ENCODE data around the gene RPS26.

Gene RPS26

DNA sequence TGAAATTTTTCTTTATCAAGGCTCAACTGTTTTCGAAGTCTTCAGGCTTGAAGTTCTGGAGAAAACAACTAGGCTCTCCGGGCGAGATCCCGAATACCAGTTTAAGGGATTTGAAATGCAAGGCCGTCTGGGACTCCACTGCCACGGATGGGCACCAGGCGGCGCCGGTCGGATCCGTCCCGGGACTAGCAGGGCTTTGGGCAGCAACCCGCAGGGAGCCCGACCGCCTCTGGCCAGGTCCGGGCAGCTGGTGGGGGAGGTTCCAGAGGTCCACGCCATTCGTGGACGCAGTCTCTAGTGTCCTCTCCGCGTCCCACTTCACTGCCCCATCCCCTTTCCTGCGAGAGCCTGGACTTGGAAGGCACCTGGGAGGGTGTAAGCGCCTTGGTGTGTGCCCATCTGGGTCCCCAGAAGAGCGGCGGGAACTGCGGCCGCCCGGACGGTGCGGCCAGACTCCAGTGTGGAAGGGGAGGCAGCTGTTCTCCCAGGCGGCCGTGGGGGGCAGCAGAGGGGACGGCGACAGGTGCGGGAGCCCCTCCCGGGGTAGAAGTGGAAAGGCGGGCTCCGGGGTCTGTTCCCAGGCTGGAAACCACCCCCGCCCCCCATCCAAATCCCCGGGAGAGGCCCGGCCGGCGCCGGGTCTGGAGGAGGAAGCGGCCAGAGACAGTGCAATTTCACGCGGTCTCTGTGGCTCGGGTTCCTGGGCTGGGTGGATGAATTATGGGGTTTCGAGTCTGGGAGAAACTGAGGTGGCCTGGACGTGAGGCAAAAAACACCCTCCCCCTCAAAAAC lies 37.4 kb downstream of the RPS26 start:
- DNase-seq (ENCODE audit: low read depth): peak; percentile 25

DNA sequence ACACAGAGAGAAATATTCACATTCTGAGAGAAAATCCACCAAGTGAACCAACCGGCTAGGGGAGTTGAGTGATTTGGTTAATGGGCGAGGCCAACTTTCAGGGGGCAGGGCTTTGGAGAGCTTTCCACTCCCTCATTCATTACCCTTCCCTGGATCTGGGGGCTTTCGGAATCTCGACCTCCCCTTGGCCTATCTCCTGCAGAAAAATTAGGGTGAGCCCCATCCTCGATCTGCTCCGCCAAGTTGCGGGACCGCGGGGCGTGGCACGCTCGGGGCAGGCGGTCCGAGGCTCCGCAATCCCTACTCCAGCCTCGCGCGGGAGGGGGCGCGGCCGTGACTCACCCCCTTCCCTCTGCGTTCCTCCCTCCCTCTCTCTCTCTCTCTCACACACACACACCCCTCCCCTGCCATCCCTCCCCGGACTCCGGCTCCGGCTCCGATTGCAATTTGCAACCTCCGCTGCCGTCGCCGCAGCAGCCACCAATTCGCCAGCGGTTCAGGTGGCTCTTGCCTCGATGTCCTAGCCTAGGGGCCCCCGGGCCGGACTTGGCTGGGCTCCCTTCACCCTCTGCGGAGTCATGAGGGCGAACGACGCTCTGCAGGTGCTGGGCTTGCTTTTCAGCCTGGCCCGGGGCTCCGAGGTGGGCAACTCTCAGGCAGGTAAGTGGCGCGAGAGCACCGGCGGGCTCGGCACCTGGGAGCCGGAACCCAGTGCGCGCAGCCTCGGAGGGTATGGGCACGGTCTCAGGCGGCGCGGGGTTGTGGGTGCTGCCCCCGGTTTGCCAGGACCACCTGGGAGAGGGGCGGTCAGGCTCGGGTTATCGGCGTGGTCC lies 38.2 kb downstream of the RPS26 start, which contains the start of gene ERBB3:
ERBB3 (plus strand) TSS at position 443 of the 833 bp plus-strand sequence; CDS start at position 579, 136 bp downstream.
- DNase-seq (ENCODE audit: low read depth): peak; percentile 50

DNA sequence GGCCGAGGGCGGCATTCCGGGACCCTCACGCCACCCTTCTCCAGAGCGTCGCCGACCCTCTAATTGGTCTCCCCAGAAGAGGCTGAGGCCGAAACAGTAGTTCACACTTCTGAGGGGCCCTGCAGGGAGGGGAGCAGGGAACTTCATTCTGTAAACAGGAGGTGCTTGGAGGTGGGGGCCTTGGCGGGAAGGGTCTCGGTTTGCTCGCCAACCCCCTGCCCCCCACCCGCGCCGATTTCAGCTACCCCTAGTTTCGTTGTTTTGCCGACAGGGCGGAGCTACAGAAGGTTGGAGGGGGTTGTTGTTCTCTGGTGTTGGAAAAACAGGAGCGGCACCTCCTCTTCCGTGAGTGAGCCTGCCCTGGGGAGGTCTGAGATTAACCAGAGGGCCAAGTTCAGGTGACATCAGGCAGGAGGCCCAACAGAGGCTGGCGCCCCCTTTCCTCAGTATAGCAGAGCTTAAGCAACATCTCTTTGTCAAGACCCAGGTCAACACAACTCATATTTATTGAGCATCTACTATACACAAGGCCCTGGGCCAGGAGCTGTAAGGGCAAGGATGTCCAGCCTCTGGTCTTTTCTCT lies 38.9 kb downstream of the RPS26 start:
- no peak for DNase-seq (ENCODE audit: low read depth)

DNA sequence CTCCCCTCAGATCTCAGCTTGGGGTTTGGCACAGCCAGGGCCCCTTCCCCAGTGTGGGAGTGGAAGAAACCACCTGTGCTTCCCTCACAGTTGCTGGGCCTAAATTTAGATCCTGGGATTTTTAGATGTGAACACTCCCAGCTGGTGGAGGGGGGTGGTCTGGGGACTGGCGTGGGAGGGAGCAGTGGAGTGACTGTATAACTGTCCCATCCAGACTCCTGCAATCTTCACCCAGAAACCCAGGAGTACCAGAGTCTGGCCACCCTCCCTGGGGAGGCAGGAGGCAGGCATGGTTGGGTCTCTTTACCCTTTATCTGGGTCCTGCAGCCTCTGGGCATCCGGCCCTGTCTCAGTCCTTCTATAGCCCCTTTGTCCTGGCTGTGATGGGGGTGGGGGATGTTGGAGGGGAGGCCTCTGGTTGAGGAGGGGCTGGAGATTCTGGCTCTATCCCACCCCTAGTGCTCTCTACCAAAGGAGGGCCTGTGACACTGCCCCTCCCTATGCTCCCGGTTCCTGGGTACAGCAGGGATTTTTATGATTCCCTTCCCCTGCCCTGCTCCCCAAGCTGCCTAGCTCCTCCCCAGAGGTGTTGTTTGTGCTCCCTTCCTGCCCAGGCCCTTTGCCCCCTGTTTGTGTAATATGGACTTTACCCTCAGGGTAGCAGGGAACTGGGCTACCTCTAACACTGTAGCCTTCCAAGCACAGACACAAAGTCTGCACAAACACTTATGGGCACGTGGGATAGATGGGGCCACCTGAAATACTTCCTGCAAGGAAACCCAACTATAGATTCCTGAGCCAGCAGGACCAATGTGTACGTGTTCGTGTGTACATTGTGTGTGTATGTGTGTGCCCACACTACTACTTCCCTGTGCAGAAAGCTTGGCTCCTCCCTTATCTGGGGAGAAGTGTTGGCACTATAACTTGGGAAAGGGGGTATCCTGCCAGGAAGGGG lies 40.0 kb downstream of the RPS26 start:
- no peak for DNase-seq (ENCODE audit: low read depth)

DNA sequence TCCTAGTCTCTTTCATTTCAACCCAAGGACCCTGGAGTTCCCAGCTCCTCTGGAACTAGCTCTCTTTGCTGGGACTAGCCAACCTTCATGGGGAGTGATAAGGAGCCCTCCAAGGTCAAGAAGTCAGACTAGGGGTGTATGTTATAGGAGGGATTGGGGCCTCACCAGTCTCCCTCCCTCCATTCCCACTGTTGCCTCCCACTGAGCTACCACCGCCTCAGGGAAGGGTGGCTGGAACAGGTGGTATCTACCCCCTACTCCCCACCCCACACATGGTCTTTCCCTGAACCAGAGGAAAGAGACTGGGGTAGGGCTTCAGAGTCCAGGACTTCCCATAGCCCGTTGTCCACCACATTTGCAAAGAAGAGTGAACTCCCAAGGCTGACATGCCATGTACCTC lies 40.7 kb downstream of the RPS26 start:
- DNase-seq (ENCODE audit: low read depth): no peak

DNA sequence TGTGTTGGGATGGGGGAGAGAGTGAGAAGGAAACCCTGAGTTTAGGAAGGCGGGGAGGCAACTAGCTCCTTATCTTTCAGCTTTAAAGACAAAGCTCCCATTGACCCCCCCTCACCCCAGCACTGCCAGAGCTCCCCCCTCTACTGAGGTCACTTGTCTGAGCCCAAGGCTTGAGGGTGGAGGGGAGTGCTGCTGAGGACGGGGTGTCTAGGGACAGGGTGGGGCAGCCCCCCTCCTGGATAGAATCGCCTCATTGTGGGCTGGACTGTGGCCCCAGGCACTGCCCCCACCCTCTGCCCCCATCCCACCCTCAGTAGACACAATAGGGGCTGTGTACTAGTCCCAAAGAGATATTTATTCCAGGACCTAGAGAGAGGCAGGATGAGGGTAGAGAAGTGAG lies 41.2 kb downstream of the RPS26 start:
- DNase-seq (ENCODE audit: low read depth): no peak

DNA sequence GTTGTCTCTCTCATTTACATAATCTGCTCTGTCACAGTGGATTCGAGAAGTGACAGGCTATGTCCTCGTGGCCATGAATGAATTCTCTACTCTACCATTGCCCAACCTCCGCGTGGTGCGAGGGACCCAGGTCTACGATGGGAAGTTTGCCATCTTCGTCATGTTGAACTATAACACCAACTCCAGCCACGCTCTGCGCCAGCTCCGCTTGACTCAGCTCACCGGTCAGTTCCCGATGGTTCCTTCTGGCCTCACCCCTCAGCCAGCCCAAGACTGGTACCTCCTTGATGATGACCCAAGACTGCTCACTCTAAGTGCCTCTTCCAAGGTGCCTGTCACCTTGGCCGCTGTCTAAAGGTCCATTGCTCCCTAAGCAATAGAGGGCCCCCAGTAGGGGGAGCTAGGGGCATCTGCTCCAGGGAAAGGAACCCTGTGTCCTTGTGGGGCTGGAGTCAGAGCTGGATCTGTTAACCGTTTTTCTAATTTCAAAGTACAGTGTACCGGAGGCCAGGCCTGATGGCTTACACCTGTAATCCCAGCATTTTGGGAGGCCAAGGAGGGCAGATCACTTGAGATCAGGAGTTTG lies 43.3 kb downstream of the RPS26 start:
- DNase-seq (ENCODE audit: low read depth): no peak

DNA sequence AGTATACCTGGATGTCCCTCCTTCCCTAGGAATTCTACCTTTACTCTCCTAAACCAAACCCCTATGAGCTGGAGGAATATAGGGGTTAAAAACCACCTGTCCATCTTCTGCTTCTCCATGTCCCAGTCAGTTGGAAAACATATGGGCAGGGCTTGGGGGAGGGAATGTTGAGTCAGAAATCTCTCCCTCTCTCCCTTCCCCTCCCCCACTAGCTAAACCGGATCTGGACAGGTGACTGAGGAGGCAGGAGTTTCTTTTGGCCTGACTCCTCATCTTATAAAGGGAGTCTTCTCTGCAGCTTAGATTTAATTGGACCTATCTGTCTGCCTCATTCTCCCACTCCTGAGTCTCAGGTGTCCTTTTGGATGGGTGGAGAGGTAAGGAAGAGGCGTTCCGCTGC lies 44.4 kb downstream of the RPS26 start:
- no peak for DNase-seq (ENCODE audit: low read depth)

DNA sequence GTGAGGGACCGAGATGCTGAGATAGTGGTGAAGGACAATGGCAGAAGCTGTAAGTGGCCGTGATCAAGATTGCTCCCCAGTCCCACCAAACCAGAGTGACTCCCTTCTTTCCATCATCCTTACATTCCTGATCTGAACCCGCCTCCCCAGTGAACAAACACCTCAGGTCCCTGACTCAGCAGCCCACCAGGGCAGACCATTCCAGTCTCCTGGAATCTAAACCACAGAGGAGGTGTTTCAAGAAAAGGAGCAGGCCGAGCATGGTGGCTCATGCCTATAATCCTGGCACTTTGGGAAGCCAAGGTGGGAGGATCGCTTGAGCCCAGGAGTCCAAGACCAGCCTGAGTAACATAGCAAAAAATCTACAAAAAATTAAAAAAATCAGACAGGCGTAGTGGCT lies 44.9 kb downstream of the RPS26 start:
- DNase-seq (ENCODE audit: low read depth): no peak

DNA sequence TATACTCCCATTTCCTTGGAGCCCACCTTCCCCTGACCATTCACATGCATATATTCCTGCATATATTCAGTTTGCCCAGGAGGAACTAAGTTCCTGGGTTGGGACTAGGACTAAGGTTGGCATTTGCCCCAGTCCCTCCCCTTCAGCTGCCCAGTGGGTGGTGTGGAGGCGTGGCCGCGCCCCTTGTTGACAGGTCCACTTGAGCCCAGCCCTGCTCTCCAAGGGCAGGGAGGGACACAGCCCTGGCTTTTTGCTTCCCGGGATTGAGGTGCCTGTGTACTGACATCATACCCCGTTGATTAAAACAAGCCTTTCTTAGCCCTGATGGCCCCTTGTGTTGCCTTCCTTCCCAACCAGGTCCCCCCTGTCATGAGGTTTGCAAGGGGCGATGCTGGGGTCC lies 45.5 kb downstream of the RPS26 start:
- no peak for DNase-seq (ENCODE audit: low read depth)
